Measurements from ENCODE around the gene NOL3. TPM values are rescaled to one million over a fixed set of nuclear protein-coding genes. Genes with fewer than 3 reads are reported as not detected.

NOL3 gene
- total RNA-seq, 1 experiment from 2014 or later: 49.8 TPM

DNA sequence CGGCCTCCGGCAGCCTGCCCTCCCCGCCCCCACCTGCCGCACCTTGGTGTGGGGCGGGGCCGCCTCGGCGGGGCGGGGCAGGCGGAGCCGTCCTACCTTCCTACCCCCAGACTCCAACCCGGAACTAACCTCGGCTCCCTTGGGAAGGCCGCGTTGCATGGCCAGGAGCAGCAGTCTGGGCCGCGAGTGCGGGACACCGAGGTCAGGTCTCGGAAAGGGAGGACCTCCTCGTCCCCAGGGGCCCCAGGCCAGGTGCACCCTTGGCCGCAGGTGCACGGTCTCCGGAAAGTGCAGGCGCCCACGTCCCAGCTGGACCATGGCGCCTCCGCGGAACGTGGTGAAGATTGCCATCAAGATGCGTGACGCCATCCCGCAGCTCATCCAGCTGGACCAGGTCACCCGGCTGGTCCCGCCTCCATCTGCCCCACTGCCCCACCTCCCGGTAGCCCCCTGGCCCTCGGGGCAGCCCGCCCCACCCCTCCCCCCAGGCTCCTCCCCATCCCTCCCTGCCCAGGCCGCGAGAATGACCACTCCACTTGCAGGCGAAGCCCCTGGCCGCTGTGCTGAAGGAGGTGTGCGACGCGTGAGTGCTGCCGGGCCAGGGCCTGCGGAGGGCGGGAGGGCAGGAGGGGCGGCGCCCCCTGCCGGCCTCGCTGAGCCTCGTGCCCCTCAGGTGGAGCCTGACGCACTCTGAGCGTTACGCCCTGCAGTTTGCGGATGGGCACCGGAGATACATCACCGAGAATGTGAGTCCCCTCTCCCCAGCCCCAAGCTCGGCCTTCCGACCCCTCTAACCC lies 28.9 kb downstream of the NOL3 start, which contains the start of gene ELMO3:
Gene ELMO3 (plus strand): TSS at position 121 of the 797 bp plus-strand sequence. CDS start 196 bp downstream, at position 317.
- peak within 1 kb of the TSS; percentile 84 for H3K27ac Mint-ChIP-seq (ENCODE audit: low read depth, unreplicated experiment)
- intact Hi-C loops (cut with micrococcal nuclease): loop anchor here (2.0 kb wide), 2 partner anchors 28 to 48 kb away; partner anchors contain the start of genes FHOD1 and TMEM208

DNA sequence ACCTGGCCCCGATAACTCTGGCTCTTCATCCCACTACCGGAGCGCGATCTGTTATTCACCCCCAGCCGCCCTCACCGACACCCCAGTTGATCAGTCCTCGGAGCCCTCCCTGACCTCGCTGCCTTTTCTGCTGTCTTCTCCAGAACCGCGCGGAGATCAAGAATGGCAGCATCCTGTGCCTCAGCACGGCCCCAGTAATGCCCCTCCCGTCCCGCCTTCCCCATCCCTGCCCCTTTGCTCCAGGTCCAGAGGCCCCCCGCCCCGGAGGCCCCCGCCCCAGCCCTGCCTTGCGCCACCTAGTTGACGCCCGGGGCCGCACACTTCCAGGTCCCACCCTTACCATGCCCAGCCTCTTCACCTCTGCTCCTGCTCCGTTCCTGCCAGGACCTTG lies 29.5 kb downstream of the NOL3 start:
- Mint-ChIP-seq H3K27ac (ENCODE audit: low read depth, unreplicated experiment) (peak overlapping the region; percentile 84), H3K36me3 (ENCODE audit: insufficient read depth, unreplicated experiment) (peaks cover 54% of the 10 kb centered on the region), H3K9me3 (ENCODE audit: unreplicated experiment) (no peaks in the 10 kb centered on the region), H3K27me3 (ENCODE audit: insufficient read depth, unreplicated experiment) (no peaks in the 10 kb centered on the region), H3K4me3 (ENCODE audit: unreplicated experiment) (peak overlapping the region; percentile 89), H3K4me1 (ENCODE audit: insufficient read depth, unreplicated experiment) (peaks cover 34% of the 10 kb centered on the region)
- intact Hi-C loops (cut with micrococcal nuclease): loop anchor here (2.0 kb wide), 2 partner anchors 27 to 47 kb away; partner anchors contain the start of genes FHOD1 and TMEM208
- TF ChIP-seq, protein P1, sequence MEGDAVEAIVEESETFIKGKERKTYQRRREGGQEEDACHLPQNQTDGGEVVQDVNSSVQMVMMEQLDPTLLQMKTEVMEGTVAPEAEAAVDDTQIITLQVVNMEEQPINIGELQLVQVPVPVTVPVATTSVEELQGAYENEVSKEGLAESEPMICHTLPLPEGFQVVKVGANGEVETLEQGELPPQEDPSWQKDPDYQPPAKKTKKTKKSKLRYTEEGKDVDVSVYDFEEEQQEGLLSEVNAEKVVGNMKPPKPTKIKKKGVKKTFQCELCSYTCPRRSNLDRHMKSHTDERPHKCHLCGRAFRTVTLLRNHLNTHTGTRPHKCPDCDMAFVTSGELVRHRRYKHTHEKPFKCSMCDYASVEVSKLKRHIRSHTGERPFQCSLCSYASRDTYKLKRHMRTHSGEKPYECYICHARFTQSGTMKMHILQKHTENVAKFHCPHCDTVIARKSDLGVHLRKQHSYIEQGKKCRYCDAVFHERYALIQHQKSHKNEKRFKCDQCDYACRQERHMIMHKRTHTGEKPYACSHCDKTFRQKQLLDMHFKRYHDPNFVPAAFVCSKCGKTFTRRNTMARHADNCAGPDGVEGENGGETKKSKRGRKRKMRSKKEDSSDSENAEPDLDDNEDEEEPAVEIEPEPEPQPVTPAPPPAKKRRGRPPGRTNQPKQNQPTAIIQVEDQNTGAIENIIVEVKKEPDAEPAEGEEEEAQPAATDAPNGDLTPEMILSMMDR (IDR thresholded peaks at IDR 0.05; ENCODE audit: unreplicated experiment): no peak
- POLR2A ChIA-PET: interaction anchor here (2.3 to 3.8 kb wide), 3 partner anchors 7 to 47 kb away, joined by 9 to 28 read pairs (median 25); partner anchors contain the start of gene FHOD1
- CTCF ChIA-PET: interaction anchor here (0.6 to 3.6 kb wide), 12 partner anchors 8 to 683 kb away, joined by 3 to 29 read pairs (median 3); partner anchors contain the start of gene TMEM208
- BruUV-seq (replicated peaks): no TSS peak
- no peak for DNase-seq (ENCODE audit: unreplicated experiment)

More for the DNA sequence above, 28.9 kb downstream of the NOL3 start, which contains the start of gene ELMO3:
- Mint-ChIP-seq H3K36me3 (ENCODE audit: insufficient read depth, unreplicated experiment) (peaks cover 54% of the 10 kb centered on the region), H3K27me3 (ENCODE audit: insufficient read depth, unreplicated experiment) (no peaks in the 10 kb centered on the region), H3K4me1 (ENCODE audit: insufficient read depth, unreplicated experiment) (peaks cover 34% of the 10 kb centered on the region), H3K9me3 (ENCODE audit: unreplicated experiment) (no peaks in the 10 kb centered on the region), H3K4me3 (ENCODE audit: unreplicated experiment) (peak within 1 kb of the TSS; percentile 89)
- TF ChIP-seq, protein P1 (IDR thresholded peaks at IDR 0.05; ENCODE audit: unreplicated experiment): peak; percentile 47
- no TSS peak for BruUV-seq (replicated peaks)
- ChIA-PET CTCF (interaction anchor here (0.5 to 3.6 kb wide), 31 partner anchors 9 to 682 kb away, joined by 3 to 29 read pairs (median 4); partner anchors contain the start of genes CES4A, EXOC3L1, MATCAP1 and TMEM208), POLR2A (interaction anchor here (1.1 to 3.8 kb wide), 10 partner anchors 8 to 47 kb away, joined by 5 to 28 read pairs (median 8); partner anchors contain the start of genes EXOC3L1, FHOD1, NOL3 and TMEM208)
- DNase-seq (ENCODE audit: unreplicated experiment): peak; percentile 71

DNA sequence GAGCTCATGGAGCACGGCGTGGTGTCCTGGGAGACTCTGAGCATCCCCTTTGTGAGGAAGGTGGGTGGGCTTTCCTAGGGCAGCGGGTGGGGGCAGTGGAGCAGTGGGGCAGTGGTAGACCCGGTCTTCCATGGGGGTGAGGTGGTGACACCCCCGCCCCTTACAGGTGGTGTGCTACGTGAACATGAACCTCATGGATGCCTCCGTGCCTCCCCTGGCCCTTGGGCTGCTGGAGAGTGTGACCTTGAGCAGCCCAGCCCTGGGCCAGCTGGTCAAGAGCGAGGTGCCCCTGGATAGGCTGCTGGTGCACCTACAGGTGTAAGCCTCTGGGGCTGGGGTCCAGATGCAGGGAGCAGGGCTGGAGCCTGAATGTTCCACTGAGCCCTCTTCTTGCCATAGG lies 30.2 kb downstream of the NOL3 start:
- DNase-seq (ENCODE audit: unreplicated experiment): no peak
- Mint-ChIP-seq H3K4me3 (ENCODE audit: unreplicated experiment) (peak overlapping the region; percentile 89), H3K4me1 (ENCODE audit: insufficient read depth, unreplicated experiment) (peaks cover 34% of the 10 kb centered on the region), H3K9me3 (ENCODE audit: unreplicated experiment) (no peaks in the 10 kb centered on the region), H3K27ac (ENCODE audit: low read depth, unreplicated experiment) (no peak overlapping the region), H3K27me3 (ENCODE audit: insufficient read depth, unreplicated experiment) (no peaks in the 10 kb centered on the region), H3K36me3 (ENCODE audit: insufficient read depth, unreplicated experiment) (peaks cover 49% of the 10 kb centered on the region)
- POLR2A ChIA-PET: interaction anchor here (3.8 kb wide), 1 partner anchor 46 kb away, joined by 28 read pairs; the partner anchor contains the start of gene FHOD1
- TF ChIP-seq, protein P1 (IDR thresholded peaks at IDR 0.05; ENCODE audit: unreplicated experiment): no peak
- BruUV-seq (replicated peaks): no TSS peak
- intact Hi-C loops (cut with micrococcal nuclease): no loop called here
- CTCF ChIA-PET: interaction anchor here (0.6 to 1.0 kb wide), 5 partner anchors 9 to 41 kb away, joined by 3 to 4 read pairs (median 3); partner anchors contain the start of gene HSF4
